Left cardiac atrium (tissue), 4 donors: ENCODE data around the gene SYNE2. TPM values are rescaled to one million over a fixed set of nuclear protein-coding genes. Genes with fewer than 3 reads are reported as not detected.
A peak's percentile ranks its signal among the peaks of the same experiment; 100 is the strongest.
"Not testable (repeated sequence)": the region's sequence is repeated elsewhere in the genome, so short reads cannot be mapped to it uniquely, and the experiment has no call there.

ENCODE experiments used
- ATAC-seq, 2 donors: fragments of 200-7000 bp; cut with Tn5 transposase; one replicate each; pipeline ENCODE4 v1.9.1; 2020; ENCODE audit warnings: mild to moderate bottlenecking in 2 of 2, moderate library complexity in 2 of 2
- DNase-seq: peaks from one replicate; pipeline ENCODE4 v3.0.0-alpha.2; 2020
- intact Hi-C, 2 donors: fragments of 100-400 bp; cut with DNase I; formaldehyde crosslinking; loops; one replicate each; pipeline versions ENCODE4 v1.14.1 to v1.15.1; 2022 to 2023
- total RNA-seq, 2 donors: library from RNA; stranded (reverse); fragmentation: NEBNext Ultra II Directional; extraction: Animal tissue kit (Norgen Biotek cat#: 25700); gene quantifications; one replicate each; pipeline ENCODE4 v1.2.1, GENCODE V29; 2021
- donor health status: DM: no; HTN: yes; CAD: no.
- donor health status: DM: no; HTN: yes; CAD: no; lungs with severe emphysema.
- donor health status: DM: yes; HTN: yes; CAD: no.
- donor health status: Dilated cardiomyopathy.

SYNE2 gene
- total RNA-seq, 2 donors from 2014 or later = 96.3 to 173 TPM

DNA sequence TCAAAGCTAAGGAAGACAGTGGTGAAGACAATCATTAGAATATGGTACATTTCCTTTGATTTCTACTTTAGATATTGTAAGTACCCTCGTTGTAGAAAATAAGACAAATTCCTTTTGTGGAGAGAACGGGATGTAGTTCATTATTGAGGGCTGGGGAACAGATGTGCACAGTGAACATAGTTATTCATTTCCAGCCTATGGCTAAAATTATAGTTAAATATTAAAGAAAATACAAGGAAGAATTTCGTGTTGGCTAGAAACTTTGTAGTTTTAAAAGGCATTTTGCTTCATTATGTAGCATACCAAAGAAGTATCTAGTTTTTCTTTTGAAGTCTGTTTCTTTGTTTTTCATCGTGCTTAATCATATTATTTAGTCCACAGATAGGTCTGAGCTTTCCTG is 239.5 kb downstream of the SYNE2 start:
- ATAC-seq = no peak

GRCh38 chr14:64092940-64093339 is 240.1 kb downstream of the SYNE2 start:
- DNase-seq (no peak), ATAC-seq (no peak)
- intact Hi-C loops = no loop called here

More for the DNA sequence above, 239.5 kb downstream of the SYNE2 start:
- intact Hi-C loops = no loop called here
- DNase-seq = no peak

DNA sequence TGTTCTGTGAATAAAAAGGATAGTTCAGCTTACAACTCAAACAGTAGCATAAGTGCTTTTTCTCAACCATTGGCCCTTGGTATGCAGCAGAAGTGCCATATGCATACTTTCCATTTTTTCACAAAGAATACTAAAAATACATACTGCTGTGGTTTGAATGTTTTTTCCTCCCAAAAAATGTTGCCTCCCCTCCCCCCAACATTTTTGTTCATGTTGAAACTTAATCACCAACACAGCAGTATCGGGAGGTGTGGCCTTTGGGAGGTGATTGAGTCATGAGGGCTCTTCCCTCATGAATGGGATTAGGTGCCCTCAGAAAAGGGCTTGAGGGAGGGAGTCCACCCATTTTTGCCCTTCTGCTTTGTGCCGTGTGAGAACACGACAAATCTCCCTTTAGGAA is 242.8 kb downstream of the SYNE2 start:
- DNase-seq = no peak
- intact Hi-C loops = no loop called here
- ATAC-seq = no peak

GRCh38 chr14:64098120-64098519 is 245.3 kb downstream of the SYNE2 start:
- intact Hi-C loops = no loop called here
- DNase-seq (no peak), ATAC-seq (no peak)

DNA sequence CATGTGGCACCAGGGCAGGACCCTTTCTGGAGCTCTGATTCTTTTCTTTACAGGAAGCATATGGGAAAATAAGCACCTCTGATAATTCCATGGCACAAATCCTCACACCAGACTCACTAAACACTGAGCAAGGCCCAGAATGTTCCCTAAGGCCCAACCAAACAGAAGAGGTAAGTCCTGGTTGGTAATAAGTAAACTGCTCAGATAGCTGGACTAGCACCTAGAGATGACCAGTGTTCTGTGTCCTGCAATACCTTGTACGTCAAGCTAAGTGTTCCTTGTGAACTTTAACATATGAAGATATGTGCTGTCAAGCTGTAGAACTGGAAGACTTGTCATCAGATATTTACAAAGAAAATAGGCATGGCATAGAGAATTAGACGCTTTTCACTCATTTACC is 254.6 kb downstream of the SYNE2 start:
- DNase-seq (no peak), ATAC-seq (no peak)
- intact Hi-C loops = no loop called here

GRCh38 chr14:64109819-64110554 is 257.2 kb downstream of the SYNE2 start:
- DNase-seq (no peak), ATAC-seq (peak in 1 of 2 donors; percentile 28)
- intact Hi-C loops = no loop called here

GRCh38 chr14:64110802-64111201 is 258.0 kb downstream of the SYNE2 start:
- DNase-seq (no peak), ATAC-seq (no peak)
- intact Hi-C loops = no loop called here

DNA sequence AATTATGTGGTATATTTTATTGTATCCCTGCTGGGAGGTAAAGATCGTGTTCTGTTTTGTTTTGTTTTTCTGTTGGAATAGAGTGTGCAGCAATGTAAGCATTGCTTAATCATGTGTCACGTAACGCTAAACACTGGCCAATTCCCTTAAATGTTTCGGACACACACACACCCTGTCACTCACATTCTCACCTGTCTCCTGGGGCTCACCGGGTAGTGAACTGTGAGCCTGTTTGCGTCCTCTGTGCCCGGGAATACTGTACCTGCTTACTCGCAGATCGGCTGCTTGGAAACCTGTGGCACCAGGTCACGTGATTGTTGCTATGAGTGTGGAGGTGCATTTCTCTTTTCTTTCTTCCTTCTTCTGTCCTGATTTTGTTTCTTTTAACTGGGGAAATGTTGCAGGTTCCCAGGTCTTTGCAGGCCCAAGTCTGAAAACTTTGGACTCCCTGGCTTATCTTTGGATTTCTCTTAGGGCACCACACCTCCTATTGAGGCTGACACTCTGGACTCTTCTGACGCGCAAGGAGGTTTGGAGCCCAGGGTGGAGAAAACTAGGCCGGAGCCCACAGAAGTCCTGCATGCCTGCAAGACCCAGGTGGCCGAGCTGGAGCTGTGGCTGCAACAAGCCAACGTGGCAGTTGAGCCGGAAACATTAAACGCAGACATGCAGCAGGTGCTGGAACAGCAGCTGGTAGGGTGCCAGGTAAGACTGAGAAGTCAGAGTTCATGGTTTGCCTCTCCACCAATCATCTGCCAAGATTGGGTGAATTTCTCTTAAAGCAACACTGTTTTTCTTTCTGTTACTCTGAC is 260.3 kb downstream of the SYNE2 start:
- ATAC-seq (peak in 1 of 2 donors; percentile 11), DNase-seq (peak; percentile 33)
- intact Hi-C loops = no loop called here

DNA sequence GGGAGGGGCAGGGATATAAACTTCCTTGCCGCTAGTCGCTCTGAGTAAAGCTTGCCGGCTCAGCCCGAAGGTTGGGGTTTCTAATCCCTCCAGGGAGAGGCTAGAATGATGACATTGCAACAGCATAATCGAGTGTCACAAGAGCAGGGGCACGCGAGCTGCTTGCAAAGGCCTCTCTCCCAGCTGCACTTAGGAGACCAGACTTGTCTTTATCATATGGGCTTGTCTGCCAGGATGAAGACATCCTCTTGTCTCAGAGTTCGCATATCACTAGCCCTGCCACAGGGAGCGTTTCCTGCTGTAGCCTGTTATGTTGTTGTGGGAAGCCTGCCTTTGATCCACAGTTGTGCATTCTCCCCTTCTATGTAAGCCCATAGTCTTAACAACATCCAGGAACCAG is 261.4 kb downstream of the SYNE2 start:
- intact Hi-C loops = no loop called here
- DNase-seq = no peak
- ATAC-seq = peak; percentile 50 to 60

DNA sequence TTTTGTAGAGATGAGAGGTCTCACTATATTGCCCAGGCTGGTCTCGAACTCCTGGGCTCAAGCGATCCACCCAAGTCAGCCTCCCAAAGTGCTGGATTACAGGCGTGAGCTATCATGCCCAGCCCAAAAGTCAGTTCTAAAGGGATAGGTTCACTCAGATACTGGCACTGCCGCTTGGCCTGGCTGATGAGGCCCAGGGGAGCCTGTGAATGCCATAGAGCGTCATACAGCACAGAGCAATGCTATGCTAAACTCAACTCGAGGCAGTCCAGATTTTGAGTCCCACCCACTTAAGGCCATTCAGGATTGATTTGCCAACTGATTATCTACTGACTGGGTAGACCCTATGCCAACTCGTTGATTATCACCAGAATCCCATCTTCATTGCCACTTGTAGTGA is 262.0 kb downstream of the SYNE2 start:
- intact Hi-C loops = no loop called here
- DNase-seq (no peak), ATAC-seq (no peak)

GRCh38 chr14:64115401-64115800 is 262.6 kb downstream of the SYNE2 start:
- intact Hi-C loops = no loop called here
- DNase-seq (no peak), ATAC-seq (no peak)

DNA sequence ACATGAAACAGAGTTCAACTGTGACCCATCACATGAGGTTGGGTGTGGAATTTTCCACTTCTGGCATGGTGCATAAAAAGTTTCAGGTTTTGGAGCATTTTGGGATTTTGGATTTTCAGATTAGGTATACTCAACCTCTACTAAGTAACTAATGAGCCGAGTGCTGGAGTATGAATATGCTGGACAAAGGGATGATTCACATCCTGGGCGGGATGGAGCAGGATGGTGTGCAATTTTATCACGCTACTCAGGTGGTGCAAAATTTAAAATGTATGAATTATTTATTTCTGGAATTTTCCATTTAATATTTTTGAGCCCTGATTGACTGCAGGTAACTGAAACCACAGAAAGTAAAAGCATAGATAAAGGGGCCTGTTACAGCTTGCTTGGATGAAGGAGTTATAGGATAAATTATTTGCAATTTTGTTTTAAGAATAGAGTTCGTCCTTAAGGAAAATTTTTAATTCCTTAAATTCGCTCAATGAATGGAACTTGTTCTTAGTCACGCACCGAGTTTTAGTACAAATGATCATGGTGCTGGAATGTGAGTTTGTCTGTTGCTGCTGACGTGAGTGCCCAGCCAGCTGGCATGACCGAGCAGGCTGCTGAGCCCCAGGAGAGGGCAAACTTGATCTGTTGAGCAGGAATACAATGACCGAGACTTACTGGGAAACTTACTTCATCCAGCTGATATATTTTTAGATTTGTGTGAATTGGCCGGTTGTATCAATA is 265.0 kb downstream of the SYNE2 start:
- ATAC-seq (peak; percentile 90 to 92), DNase-seq (peak; percentile 60)
- intact Hi-C loops = no loop called here

GRCh38 chr14:64118403-64118742 is 265.6 kb downstream of the SYNE2 start:
- DNase-seq, intact Hi-C loops, ATAC-seq: not testable (repeated sequence)

GRCh38 chr14:64118892-64119291 is 266.1 kb downstream of the SYNE2 start:
- intact Hi-C loops = no loop called here
- ATAC-seq (no peak), DNase-seq (no peak)

- ATAC-seq (no peak), DNase-seq (no peak)
- intact Hi-C loops = no loop called here
Observed at GRCh38 chr14:64119500-64119899, 266.7 kb downstream of the SYNE2 start.

DNA sequence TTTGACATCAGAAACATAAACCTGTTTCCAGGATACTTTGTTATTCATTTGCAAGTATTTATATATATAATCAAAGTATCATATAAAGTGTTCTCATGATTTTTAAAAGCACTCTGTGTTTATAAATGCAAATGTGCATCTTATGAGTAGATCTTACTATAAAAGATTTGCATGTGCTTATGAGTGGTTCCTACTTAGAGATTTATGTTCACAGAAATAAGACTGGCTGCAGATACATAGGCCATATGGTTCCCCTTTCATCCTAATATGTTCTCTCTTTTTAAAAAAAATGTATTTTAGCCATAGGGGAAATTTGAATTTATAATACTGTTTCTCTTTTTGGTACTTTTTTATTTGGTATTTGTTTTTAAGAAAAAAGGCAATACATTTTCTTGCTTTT is 267.2 kb downstream of the SYNE2 start:
- DNase-seq = no peak
- no peak for ATAC-seq
- intact Hi-C loops = no loop called here

GRCh38 chr14:64123241-64123822 is 270.5 kb downstream of the SYNE2 start:
- DNase-seq (no peak), ATAC-seq (no peak)
- intact Hi-C loops = no loop called here

DNA sequence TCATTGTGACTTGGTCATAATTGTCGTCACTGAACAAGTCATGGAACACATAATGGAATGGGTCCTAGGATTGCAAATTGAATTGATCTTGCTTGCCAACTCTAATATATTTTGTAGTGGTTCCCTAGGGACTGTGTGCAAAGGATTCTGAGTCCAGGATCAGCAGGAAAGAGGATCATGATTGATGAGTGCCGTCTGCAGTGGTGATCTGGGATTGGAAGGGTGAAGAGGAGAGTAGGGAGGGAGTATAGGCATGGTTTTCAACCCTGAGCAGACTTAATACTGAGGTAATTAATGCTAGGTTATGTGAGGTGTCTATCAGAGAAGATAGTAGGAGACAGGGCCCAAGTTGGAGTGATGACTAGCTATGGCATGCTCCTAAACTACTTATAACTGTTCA is 272.5 kb downstream of the SYNE2 start:
- ATAC-seq (no peak), DNase-seq (no peak)
- intact Hi-C loops = no loop called here

DNA sequence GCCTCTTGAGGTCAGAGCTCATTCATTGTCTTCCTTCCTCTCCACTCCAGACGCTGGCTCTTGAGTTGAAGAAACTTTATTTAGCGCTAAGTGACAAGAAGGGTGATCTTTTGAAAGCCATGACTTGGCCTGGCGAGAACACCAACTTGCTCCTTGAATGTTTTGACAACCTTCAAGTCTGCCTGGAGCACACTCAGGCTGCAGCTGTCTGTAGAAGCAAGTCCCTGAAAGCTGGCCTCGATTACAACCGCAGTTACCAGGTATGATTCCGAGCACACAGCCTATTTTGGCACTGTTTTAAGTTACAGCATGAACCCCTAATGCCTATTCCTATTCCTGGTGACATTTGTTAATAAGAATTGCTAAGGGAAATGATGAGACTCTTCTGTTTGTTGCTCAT is 273.7 kb downstream of the SYNE2 start:
- ATAC-seq = no peak
- intact Hi-C loops = no loop called here
- no peak for DNase-seq
